ENCODE measurements around the gene EMCN. TPM values are rescaled to one million over a fixed set of nuclear protein-coding genes. Genes with fewer than 3 reads are reported as not detected.

The EMCN gene
- total and polyA plus RNA-seq, 2 of the 8 experiments (the other 6 are each of a cell fraction or from before 2014, with no cell fraction given): not detected

DNA sequence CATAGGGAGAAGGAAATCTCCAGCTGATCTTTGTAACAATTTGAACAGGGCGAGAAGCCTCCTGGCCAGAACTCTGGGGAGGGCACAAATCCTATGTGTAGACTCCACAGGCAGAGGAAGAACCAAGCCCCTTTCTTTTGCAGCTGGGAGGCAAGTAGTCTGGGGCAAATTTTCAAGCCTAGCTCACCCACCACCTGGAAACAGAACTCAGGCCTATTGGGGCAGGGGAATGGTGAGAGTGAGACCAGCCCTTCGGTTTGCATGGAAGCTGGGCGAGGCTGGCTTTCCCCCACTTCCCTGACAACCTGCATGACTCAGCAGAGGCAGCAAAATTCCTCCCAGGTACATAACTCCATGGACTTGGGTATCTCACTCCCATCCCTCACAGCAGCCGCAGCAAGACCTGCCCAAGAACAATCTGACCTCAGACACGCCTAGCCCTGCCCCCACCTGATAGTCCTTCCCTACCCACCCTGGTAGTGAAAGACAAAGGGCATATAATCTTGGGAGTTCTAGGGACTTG is 138.2 kb downstream of the EMCN start (continued):
- TF ChIP-seq GABPA (IDR thresholded peaks at IDR 0.05; ENCODE audit: borderline replicate concordance, insufficient read depth, low read length) (no peak), TBP (IDR thresholded peaks at IDR 0.05; ENCODE audit: low read depth, low read length) (no peak), BCL11A (IDR thresholded peaks at IDR 0.05; ENCODE audit: low read depth in 2 of 2, low read length in 2 of 2) (no peak)
- TF ChIP-seq, protein P1, sequence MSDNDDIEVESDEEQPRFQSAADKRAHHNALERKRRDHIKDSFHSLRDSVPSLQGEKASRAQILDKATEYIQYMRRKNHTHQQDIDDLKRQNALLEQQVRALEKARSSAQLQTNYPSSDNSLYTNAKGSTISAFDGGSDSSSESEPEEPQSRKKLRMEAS (IDR thresholded peaks at IDR 0.05): no peak
- TF ChIP-seq, protein P2, sequence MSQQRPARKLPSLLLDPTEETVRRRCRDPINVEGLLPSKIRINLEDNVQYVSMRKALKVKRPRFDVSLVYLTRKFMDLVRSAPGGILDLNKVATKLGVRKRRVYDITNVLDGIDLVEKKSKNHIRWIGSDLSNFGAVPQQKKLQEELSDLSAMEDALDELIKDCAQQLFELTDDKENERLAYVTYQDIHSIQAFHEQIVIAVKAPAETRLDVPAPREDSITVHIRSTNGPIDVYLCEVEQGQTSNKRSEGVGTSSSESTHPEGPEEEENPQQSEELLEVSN (IDR thresholded peaks at IDR 0.05): no peak
